Liver (tissue), 9 donors: ENCODE results near the gene GPR132. TPM values are rescaled to one million over a fixed set of nuclear protein-coding genes. Genes with fewer than 3 reads are reported as not detected.

Experiments used
- DNase-seq: peaks from one replicate; pipeline ENCODE4 v3.0.0-alpha.2; 2017; ENCODE audit warnings: low spot score
- H3K27ac ChIP-seq, 2 donors: one replicate each; pipeline ENCODE4 v1.7.0; 2013; ENCODE audit warnings: inconsistent platforms in 2 of 2, low read length in 2 of 2, control low read depth in 1 of 2, low read depth in 1 of 2, mild to moderate bottlenecking in 1 of 2
- H3K27me3 ChIP-seq, 4 donors: one replicate each; pipeline versions ENCODE4 v1.6.1 to v1.7.0; 2013; ENCODE audit warnings: low read length in 3 of 4, inconsistent platforms in 1 of 4, mild to moderate bottlenecking in 1 of 4, moderate library complexity in 1 of 4; ENCODE audit not compliant: control insufficient read depth in 4 of 4, insufficient read depth in 4 of 4
- H3K36me3 ChIP-seq, 4 donors: one replicate each; pipeline versions ENCODE4 v1.6.1 to v1.7.0; 2013; ENCODE audit warnings: low read length in 3 of 4, mild to moderate bottlenecking in 3 of 4, low read depth in 1 of 4, moderate library complexity in 1 of 4; ENCODE audit not compliant: control insufficient read depth in 4 of 4, insufficient read depth in 3 of 4
- H3K4me1 ChIP-seq, 4 donors: one replicate each; pipeline versions ENCODE4 v1.6.1 to v1.7.0; 2013; ENCODE audit warnings: low read length in 3 of 4, mild to moderate bottlenecking in 3 of 4, moderate library complexity in 1 of 4; ENCODE audit not compliant: control insufficient read depth in 4 of 4, insufficient read depth in 4 of 4
- H3K4me3 ChIP-seq, 3 donors: one replicate each; pipeline versions ENCODE4 v1.6.1 to v1.7.0; 2013; ENCODE audit warnings: low read length in 3 of 3, control low read depth in 1 of 3, low read depth in 1 of 3, mild to moderate bottlenecking in 1 of 3
- H3K9ac ChIP-seq, 2 donors: one replicate each; pipeline ENCODE4 v1.7.0; 2013; ENCODE audit warnings: low read length in 2 of 2, mild to moderate bottlenecking in 2 of 2, moderate library complexity in 2 of 2, control low read depth in 1 of 2, low read depth in 1 of 2
- H3K9me3 ChIP-seq, 4 donors: one replicate each; pipeline versions ENCODE4 v1.6.1 to v1.7.0; 2013; ENCODE audit warnings: low read length in 3 of 4; ENCODE audit not compliant: control insufficient read depth in 4 of 4
- EGR1 ChIP-seq, 2 donors: IDR thresholded peaks; 2 replicates each; pipeline ENCODE4 v1.6.1; 2016 to 2018; ENCODE audit warnings: antibody characterized with exemption in 2 of 2, low read depth in 2 of 2
- FOXA1 ChIP-seq: IDR thresholded peaks from 2 replicates; pipeline ENCODE4 v1.6.1; 2016; ENCODE audit warnings: antibody characterized with exemption
- FOXA2 ChIP-seq: IDR thresholded peaks from 2 replicates; pipeline ENCODE4 v1.6.1; 2016; ENCODE audit warnings: antibody characterized with exemption
- GABPA ChIP-seq, 2 donors: IDR thresholded peaks in 1 of 2; conservative IDR thresholded peaks in 1 of 2; 2 replicates each; pipeline ENCODE4 v1.6.1; 2016; ENCODE audit warnings: antibody characterized with exemption in 2 of 2, mild to moderate bottlenecking in 1 of 2, moderate library complexity in 1 of 2
- HNF4A ChIP-seq, 2 donors: conservative IDR thresholded peaks; 2 replicates each; pipeline ENCODE4 v1.6.1; 2016; ENCODE audit warnings: antibody characterized with exemption in 2 of 2, mild to moderate bottlenecking in 2 of 2
- RXRA ChIP-seq, 2 donors: IDR thresholded peaks; 2 replicates each; pipeline ENCODE4 v1.6.1; 2017 to 2018; ENCODE audit warnings: antibody characterized with exemption in 2 of 2, mild to moderate bottlenecking in 1 of 2
- SP1 ChIP-seq: IDR thresholded peaks from 2 replicates; pipeline ENCODE4 v1.6.1; 2018; ENCODE audit warnings: antibody characterized with exemption, mild to moderate bottlenecking
- YY1 ChIP-seq: IDR thresholded peaks from 2 replicates; pipeline ENCODE4 v1.6.1; 2016; ENCODE audit warnings: antibody characterized with exemption, mild to moderate bottlenecking
- WGBS: extraction: QIAGEN DNeasy Blood & Tissue Kit; methylation state at CpG from one replicate; pipeline ENCODE4 v1.1.7; 2013; 5-methylcytosine and 5-hydroxymethylcytosine counted together
- polyA plus RNA-seq, 2 donors: library from polyadenylated mRNA; stranded (reverse) in 1 of 2; unstranded in 1 of 2; fragments of 200-250 nt in 1 of 2; fragments of >200 nt in 1 of 2; fragmentation: Nextera tagmentation in 1 of 2; extraction: Ambion mirVana in 1 of 2; gene quantifications; one replicate each; pipeline versions ENCODE4 v1.2.1 to v1.2.3, GENCODE V29; 2013 to 2015
- total RNA-seq, 2 donors: library from RNA; depleted of rRNA; stranded (reverse); fragments of >200 nt; gene quantifications; one replicate each; pipeline ENCODE4 v1.2.3, GENCODE V29; 2014
- TF ChIP-seq, protein P1 (sequence below): IDR thresholded peaks from 2 replicates; pipeline ENCODE4 v1.6.1; 2016; ENCODE audit warnings: antibody characterized with exemption
- TF ChIP-seq, protein P2 (sequence below): IDR thresholded peaks from 2 replicates; pipeline ENCODE4 v1.6.1; 2016; ENCODE audit warnings: antibody characterized with exemption, mild to moderate bottlenecking
- TF ChIP-seq, protein P3 (sequence below): IDR thresholded peaks from 2 replicates; pipeline ENCODE4 v1.6.1; 2016; ENCODE audit warnings: antibody characterized with exemption
- TF ChIP-seq, protein P4 (sequence below): fragments of 150-350 bp; IDR thresholded peaks from 2 replicates; pipeline ENCODE4 v1.5.1; 2017; ENCODE audit warnings: improper control_type of control experiment, low read depth, low read length; ENCODE audit not compliant: missing input control
- donor health status: healthy.
- donor health status: healthy.
- donor health status: healthy.
- donor health status: healthy.
- donor health status: healthy.

GPR132 gene
- total and polyA plus RNA-seq, 4 donors = 0.32 to 1.2 (median 0.75) TPM

DNA sequence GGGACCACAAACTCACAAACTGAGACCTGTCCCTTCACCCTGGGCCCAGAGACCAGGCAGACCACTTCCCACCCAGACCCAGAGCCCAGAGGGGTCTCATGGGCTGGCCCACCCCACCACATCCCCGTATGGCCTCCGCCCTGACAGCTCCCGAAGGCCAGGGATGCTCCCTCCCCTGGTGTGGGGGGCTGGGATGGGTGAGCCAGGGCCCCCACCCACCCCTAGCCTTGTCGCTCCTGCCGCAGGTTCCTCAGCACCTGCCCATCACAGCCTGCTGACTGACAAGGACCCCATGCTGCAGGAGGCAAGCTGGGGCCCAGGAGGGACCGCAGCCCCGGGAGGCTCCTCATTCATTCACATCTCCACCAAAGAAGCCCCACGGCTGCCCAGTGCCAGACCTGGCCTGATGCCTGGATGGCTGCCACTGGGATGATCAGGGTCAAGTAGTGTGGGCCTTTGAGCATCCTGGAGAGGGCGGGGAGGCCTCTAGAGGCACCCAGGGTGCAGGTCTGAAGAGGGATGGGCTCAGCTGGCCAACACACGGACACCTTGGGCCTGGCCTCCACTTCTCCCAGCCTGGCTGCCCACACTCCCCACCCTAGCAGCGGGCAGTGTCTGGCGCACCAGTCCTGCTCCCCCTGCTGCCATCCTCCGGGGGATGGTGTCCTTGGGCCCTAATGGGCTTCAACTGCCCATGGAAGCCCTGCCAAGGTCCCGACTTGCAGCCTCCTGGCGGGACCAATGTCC lies 24.7 kb upstream of the GPR132 start:
- DNase-seq = no peak
- Histone ChIP-seq H3K27ac (no peak overlapping the region), H3K27me3 (peaks cover 0 to 2% (median 0%) of the 10 kb centered on the region in 4 donors), H3K36me3 (no peaks in the 10 kb centered on the region), H3K9ac (no peak overlapping the region), H3K4me3 (no peak overlapping the region), H3K9me3 (no peaks in the 10 kb centered on the region), H3K4me1 (peaks cover 27 to 60% (median 37%) of the 10 kb centered on the region in 4 donors)
- 88% methylated on average over 15 of the region's 15 CpGs for WGBS
- TF ChIP-seq HNF4A (conservative IDR thresholded peaks at IDR 0.05) = no peak
- TF ChIP-seq, protein P1, sequence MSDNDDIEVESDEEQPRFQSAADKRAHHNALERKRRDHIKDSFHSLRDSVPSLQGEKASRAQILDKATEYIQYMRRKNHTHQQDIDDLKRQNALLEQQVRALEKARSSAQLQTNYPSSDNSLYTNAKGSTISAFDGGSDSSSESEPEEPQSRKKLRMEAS = no peak
- TF ChIP-seq, protein P2, sequence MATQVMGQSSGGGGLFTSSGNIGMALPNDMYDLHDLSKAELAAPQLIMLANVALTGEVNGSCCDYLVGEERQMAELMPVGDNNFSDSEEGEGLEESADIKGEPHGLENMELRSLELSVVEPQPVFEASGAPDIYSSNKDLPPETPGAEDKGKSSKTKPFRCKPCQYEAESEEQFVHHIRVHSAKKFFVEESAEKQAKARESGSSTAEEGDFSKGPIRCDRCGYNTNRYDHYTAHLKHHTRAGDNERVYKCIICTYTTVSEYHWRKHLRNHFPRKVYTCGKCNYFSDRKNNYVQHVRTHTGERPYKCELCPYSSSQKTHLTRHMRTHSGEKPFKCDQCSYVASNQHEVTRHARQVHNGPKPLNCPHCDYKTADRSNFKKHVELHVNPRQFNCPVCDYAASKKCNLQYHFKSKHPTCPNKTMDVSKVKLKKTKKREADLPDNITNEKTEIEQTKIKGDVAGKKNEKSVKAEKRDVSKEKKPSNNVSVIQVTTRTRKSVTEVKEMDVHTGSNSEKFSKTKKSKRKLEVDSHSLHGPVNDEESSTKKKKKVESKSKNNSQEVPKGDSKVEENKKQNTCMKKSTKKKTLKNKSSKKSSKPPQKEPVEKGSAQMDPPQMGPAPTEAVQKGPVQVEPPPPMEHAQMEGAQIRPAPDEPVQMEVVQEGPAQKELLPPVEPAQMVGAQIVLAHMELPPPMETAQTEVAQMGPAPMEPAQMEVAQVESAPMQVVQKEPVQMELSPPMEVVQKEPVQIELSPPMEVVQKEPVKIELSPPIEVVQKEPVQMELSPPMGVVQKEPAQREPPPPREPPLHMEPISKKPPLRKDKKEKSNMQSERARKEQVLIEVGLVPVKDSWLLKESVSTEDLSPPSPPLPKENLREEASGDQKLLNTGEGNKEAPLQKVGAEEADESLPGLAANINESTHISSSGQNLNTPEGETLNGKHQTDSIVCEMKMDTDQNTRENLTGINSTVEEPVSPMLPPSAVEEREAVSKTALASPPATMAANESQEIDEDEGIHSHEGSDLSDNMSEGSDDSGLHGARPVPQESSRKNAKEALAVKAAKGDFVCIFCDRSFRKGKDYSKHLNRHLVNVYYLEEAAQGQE = no peak
- TF ChIP-seq, protein P3, sequence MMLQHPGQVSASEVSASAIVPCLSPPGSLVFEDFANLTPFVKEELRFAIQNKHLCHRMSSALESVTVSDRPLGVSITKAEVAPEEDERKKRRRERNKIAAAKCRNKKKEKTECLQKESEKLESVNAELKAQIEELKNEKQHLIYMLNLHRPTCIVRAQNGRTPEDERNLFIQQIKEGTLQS = no peak

DNA sequence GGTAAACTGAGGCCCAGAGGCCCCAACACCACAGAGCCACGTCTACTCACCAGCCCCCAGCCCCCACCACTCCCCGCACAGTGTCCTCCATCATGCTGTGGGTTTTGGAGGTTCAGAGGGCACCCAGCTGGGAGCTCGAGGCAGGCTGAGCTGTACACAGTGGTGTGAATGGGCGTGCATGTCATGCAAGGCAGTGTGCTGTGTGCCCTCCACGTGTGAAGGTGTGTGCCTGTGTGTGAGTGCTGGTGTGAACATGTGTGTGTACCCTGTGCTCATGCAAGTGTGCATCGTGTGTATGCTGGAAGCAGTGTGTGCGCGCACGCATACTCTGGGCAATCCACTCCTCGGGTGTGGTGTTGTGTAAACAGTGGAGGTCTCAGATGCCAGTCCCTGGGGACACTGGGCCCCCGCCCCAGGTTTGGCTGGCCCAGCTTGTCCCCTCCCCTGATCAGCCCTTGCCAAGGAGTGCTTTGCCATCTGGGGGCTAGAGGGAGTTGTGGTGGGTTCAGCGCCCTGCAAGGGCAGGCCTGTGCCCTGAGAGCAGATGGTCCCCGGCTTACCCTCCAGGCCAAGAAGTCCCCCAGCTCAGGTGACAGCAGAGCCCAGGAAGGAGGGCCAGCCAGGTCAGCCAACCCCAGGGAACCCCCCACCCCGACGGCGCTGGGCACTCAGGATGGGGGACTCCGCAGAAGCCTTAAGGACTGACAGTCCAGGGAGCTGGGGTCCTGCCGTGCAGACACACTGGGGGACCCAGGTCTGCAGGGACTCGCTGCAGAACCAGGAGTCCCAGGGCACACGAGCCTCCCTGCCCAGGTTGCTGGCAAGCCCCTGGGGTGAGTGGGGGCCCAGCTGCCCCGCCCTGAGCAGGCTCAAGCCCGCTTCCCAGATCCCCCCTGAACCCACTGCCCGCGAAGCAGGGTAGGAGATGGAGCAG lies 23.8 kb upstream of the GPR132 start:
- H3K9me3 ChIP-seq = no peaks in the 10 kb centered on the region
- no peak overlapping the region for H3K4me3 ChIP-seq
- no peak overlapping the region for H3K27ac ChIP-seq
- 82% methylated on average over 24 of the region's 24 CpGs for WGBS
- peaks cover 27 to 57% (median 36%) of the 10 kb centered on the region in 4 donors for H3K4me1 ChIP-seq
- TF ChIP-seq EGR1 (IDR thresholded peaks at IDR 0.05; ENCODE audit: low read depth in 2 of 2) (no peak), FOXA2 (no peak), GABPA (IDR thresholded peaks at IDR 0.05 in 1 of 2, conservative IDR thresholded peaks at IDR 0.05 in 1 of 2) (no peak), FOXA1 (no peak), RXRA (IDR thresholded peaks at IDR 0.05) (no peak), YY1 (no peak), SP1 (no peak)
- TF ChIP-seq, protein P4, sequence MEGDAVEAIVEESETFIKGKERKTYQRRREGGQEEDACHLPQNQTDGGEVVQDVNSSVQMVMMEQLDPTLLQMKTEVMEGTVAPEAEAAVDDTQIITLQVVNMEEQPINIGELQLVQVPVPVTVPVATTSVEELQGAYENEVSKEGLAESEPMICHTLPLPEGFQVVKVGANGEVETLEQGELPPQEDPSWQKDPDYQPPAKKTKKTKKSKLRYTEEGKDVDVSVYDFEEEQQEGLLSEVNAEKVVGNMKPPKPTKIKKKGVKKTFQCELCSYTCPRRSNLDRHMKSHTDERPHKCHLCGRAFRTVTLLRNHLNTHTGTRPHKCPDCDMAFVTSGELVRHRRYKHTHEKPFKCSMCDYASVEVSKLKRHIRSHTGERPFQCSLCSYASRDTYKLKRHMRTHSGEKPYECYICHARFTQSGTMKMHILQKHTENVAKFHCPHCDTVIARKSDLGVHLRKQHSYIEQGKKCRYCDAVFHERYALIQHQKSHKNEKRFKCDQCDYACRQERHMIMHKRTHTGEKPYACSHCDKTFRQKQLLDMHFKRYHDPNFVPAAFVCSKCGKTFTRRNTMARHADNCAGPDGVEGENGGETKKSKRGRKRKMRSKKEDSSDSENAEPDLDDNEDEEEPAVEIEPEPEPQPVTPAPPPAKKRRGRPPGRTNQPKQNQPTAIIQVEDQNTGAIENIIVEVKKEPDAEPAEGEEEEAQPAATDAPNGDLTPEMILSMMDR = no peak
- H3K27me3 ChIP-seq = peaks cover 0 to 1% (median 0%) of the 10 kb centered on the region in 4 donors
- no peak overlapping the region for H3K9ac ChIP-seq
- DNase-seq = no peak
- H3K36me3 ChIP-seq = no peaks in the 10 kb centered on the region
